SK-N-SH (cell line): ENCODE data around the gene ART5. TPM values are rescaled to one million over a fixed set of nuclear protein-coding genes. Genes with fewer than 3 reads are reported as not detected.

Source experiments
- CTCF ChIA-PET: fragments of 300-600, 350-600 bp; formaldehyde crosslinking; extraction: SDS; loops from one replicate; lab custom pipeline; 2021; lab: Yijun Ruan, JAX
- POLR2A ChIA-PET: fragments of 350-600 bp; sonication (Branson Sonifier 250); formaldehyde crosslinking; extraction: SDS; loops from one replicate; lab custom pipeline; 2020; ENCODE audit warnings: antibody characterized with exemption, inconsistent platforms; lab: Yijun Ruan, JAX
- DNase-seq: peaks from one replicate; pipeline ENCODE4 v3.0.0; 2012
- H2AFZ ChIP-seq: fragments of 200-600 bp; sonication (generic); 2 replicates; pipeline ENCODE4 v1.8.1; 2016; ENCODE audit warnings: antibody characterized with exemption, mild to moderate bottlenecking, low read depth
- H3F3A ChIP-seq: fragments of 200-600 bp; sonication (generic); replicated peaks from 2 replicates; pipeline ENCODE3; 2016; ENCODE audit warnings: antibody characterized with exemption, mild to moderate bottlenecking; ENCODE audit not compliant: insufficient read depth
- H3K27ac ChIP-seq, 2 experiments: fragments of 200-500 bp in 1 of 2; fragments of 200-600 bp in 1 of 2; sonication (Bioruptor generic) in 1 of 2; sonication (generic), shearing (Covaris generic) in 1 of 2; 2 replicates each; pipeline versions ENCODE4 v1.5.1 to v1.6.1; 2014 to 2016; ENCODE audit warnings: low read depth in 2 of 2, inconsistent platforms in 1 of 2, low read length in 1 of 2, mild to moderate bottlenecking in 1 of 2, mixed read lengths in 1 of 2
- H3K27me3 ChIP-seq: fragments of 200-600 bp; sonication (generic), shearing (Covaris generic); 2 replicates; pipeline ENCODE4 v1.6.1; 2016; ENCODE audit warnings: mixed run types; ENCODE audit not compliant: insufficient read depth
- H3K36me3 ChIP-seq, 2 experiments: fragments of 200-500 bp in 1 of 2; fragments of 200-600 bp in 1 of 2; sonication (Bioruptor generic) in 1 of 2; sonication (generic) in 1 of 2; replicated peaks in 1 of 2; 2 replicates each; pipeline versions ENCODE3 to v1.5.1; 2014 to 2016; ENCODE audit warnings: low read length in 1 of 2, mild to moderate bottlenecking in 1 of 2; ENCODE audit not compliant: insufficient read depth in 2 of 2, control insufficient read depth in 1 of 2
- H3K4me1 ChIP-seq, 2 experiments: fragments of 200-500 bp in 1 of 2; fragments of 200-600 bp in 1 of 2; sonication (Bioruptor generic) in 1 of 2; sonication (generic), shearing (Covaris generic) in 1 of 2; 2 replicates each; pipeline versions ENCODE4 v1.5.1 to v1.6.1; 2014 to 2016; ENCODE audit warnings: low read depth in 1 of 2, low read length in 1 of 2, mixed run types in 1 of 2; ENCODE audit not compliant: insufficient read depth in 2 of 2, control insufficient read depth in 1 of 2
- H3K4me2 ChIP-seq: fragments of 200-600 bp; sonication (generic), shearing (Covaris generic); 2 replicates; pipeline ENCODE4 v1.6.1; 2017; ENCODE audit warnings: mixed run types
- H3K4me3 ChIP-seq, 2 experiments: fragments of 200-500 bp in 1 of 2; fragments of 200-600 bp in 1 of 2; sonication (Bioruptor generic) in 1 of 2; sonication (generic), shearing (Covaris generic) in 1 of 2; 2 replicates each; pipeline versions ENCODE4 v1.5.1 to v1.8.1; 2014 to 2016; ENCODE audit warnings: low read depth in 2 of 2, inconsistent platforms in 1 of 2, low read length in 1 of 2, mild to moderate bottlenecking in 1 of 2, mixed read lengths in 1 of 2, moderate library complexity in 1 of 2
- H3K79me2 ChIP-seq: fragments of 200-600 bp; sonication (generic); 2 replicates; pipeline ENCODE4 v1.8.1; 2017; ENCODE audit warnings: mild to moderate bottlenecking; ENCODE audit not compliant: insufficient read depth
- H3K9ac ChIP-seq: fragments of 200-600 bp; sonication (generic); 2 replicates; pipeline ENCODE4 v1.6.1; 2017; ENCODE audit warnings: mixed run types
- H3K9me2 ChIP-seq: fragments of 200-600 bp; sonication (generic); 2 replicates; pipeline ENCODE4 v1.6.1; 2017; ENCODE audit warnings: mixed run types
- H3K9me3 ChIP-seq: fragments of 200-600 bp; sonication (generic); 2 replicates; pipeline ENCODE4 v1.6.1; 2017; ENCODE audit warnings: mixed run types, mild to moderate bottlenecking, moderate library complexity
- H4K20me1 ChIP-seq: fragments of 200-600 bp; sonication (generic); 2 replicates; pipeline ENCODE4 v1.6.1; 2017; ENCODE audit warnings: mild to moderate bottlenecking, mixed run types; ENCODE audit not compliant: insufficient read depth
- CHD2 ChIP-seq: fragments of 150-350 bp; IDR thresholded peaks from 2 replicates; pipeline ENCODE4 v1.6.1; 2018; ENCODE audit warnings: low read length; ENCODE audit not compliant: partially characterized antibody
- CTCF ChIP-seq: fragments of 200-600 bp; sonication (generic); IDR thresholded peaks from 2 replicates; pipeline ENCODE4 v1.6.1; 2017; ENCODE audit warnings: antibody characterized with exemption, mild to moderate bottlenecking, moderate library complexity
- FOXM1 ChIP-seq: IDR thresholded peaks from 2 replicates; pipeline ENCODE4 v1.4.0; 2012; ENCODE audit warnings: low read depth, mild to moderate bottlenecking
- GATA2 ChIP-seq: sonication (generic); formaldehyde crosslinking; IDR thresholded peaks from 2 replicates; pipeline ENCODE4 v1.5.0; 2020; ENCODE audit warnings: mild to moderate bottlenecking, missing genetic modification reagents
- MAX ChIP-seq: IDR thresholded peaks from 2 replicates; pipeline ENCODE4 v1.4.0; 2012; ENCODE audit warnings: low read depth
- NFIC ChIP-seq: IDR thresholded peaks from 2 replicates; pipeline ENCODE4 v1.4.0; 2012; ENCODE audit warnings: borderline replicate concordance
- PBX3 ChIP-seq: IDR thresholded peaks from 2 replicates; pipeline ENCODE4; 2012
- POLR2AphosphoS5 ChIP-seq: IDR thresholded peaks from 2 replicates; pipeline ENCODE4 v1.6.1; 2012; ENCODE audit warnings: low read depth, low read length
- RAD21 ChIP-seq: IDR thresholded peaks from 2 replicates; pipeline ENCODE4 v1.6.1; 2012; ENCODE audit warnings: mild to moderate bottlenecking, low read length
- RCOR1 ChIP-seq: fragments of 150-350 bp; IDR thresholded peaks from 2 replicates; pipeline ENCODE4 v1.6.1; 2017; ENCODE audit warnings: antibody characterized with exemption, low read length
- SIN3A ChIP-seq: IDR thresholded peaks from 2 replicates; pipeline ENCODE4 v1.6.1; 2012; ENCODE audit warnings: low read depth, mild to moderate bottlenecking, low read length, moderate library complexity, borderline replicate concordance
- SMC3 ChIP-seq: IDR thresholded peaks from 2 replicates; pipeline ENCODE4 v1.6.1; 2012; ENCODE audit warnings: low read depth, low read length, improper control_type of control experiment
- USF2 ChIP-seq: fragments of 150-350 bp; IDR thresholded peaks from 2 replicates; pipeline ENCODE4 v1.6.1; 2017; ENCODE audit warnings: antibody characterized with exemption, low read length, low read depth, borderline replicate concordance
- YY1 ChIP-seq: IDR thresholded peaks from 2 replicates; pipeline ENCODE4 v1.4.0; 2012; ENCODE audit warnings: low read depth, mild to moderate bottlenecking
- ZBTB33 ChIP-seq: IDR thresholded peaks from 2 replicates; pipeline ENCODE4 v1.4.0; 2012; ENCODE audit warnings: low read depth, borderline replicate concordance
- WGBS: methylation state at CpG from one replicate; pipeline ENCODE4 v1.1.6; 2017; ENCODE audit warnings: low lambda C conversion rate; 5-methylcytosine and 5-hydroxymethylcytosine counted together
- polyA plus RNA-seq, 3 experiments: library from polyadenylated mRNA; depleted of rRNA; stranded (reverse); fragments of >200 nt; gene quantifications; 2 replicates each; pipeline ENCODE4 v1.2.3, GENCODE V29; 2012

Gene ART5
- polyA plus RNA-seq, 1 of the 3 experiments (the other 2 are of a cell fraction) = 0.59 TPM

- Histone ChIP-seq H4K20me1 (no peaks in the 10 kb centered on the region), H3K27ac (no peak overlapping the region), H3K4me2 (no peak overlapping the region), H2AFZ (no peak overlapping the region), H3F3A (no peaks in the 10 kb centered on the region), H3K9ac (no peak overlapping the region), H3K4me3 (no peak overlapping the region), H3K9me3 (no peaks in the 10 kb centered on the region), H3K79me2 (no peaks in the 10 kb centered on the region), H3K36me3 (peaks cover 0 to 24% of the 10 kb centered on the region in 2 experiments), H3K27me3 (no peaks in the 10 kb centered on the region; the same call in 1 of the 2 replicates), H3K9me2 (no peaks in the 10 kb centered on the region), H3K4me1 (no peaks in the 10 kb centered on the region)
- no peak for DNase-seq
- POLR2A ChIA-PET = no interaction called here
- WGBS = 87% methylated on average over 10 of the region's 10 CpGs
- CTCF ChIA-PET = interaction anchor here (0.6 kb wide), 1 partner anchor 16 kb away, joined by 5 read pairs; no protein-coding TSS in a partner anchor
- no peak for TF ChIP-seq USF2
- TF ChIP-seq RCOR1 = no peak
Observed at GRCh38 chr11:3664032-3664630, 22.3 kb upstream of the ART5 start.

- Histone ChIP-seq H3K4me1 (no peaks in the 10 kb centered on the region), H4K20me1 (no peaks in the 10 kb centered on the region), H2AFZ (no peak overlapping the region), H3K9ac (no peak overlapping the region), H3K79me2 (no peaks in the 10 kb centered on the region), H3K9me3 (no peaks in the 10 kb centered on the region), H3K4me2 (no peak overlapping the region), H3F3A (no peaks in the 10 kb centered on the region), H3K9me2 (no peaks in the 10 kb centered on the region), H3K27me3 (no peaks in the 10 kb centered on the region; the same call in 1 of the 2 replicates), H3K27ac (no peak overlapping the region), H3K4me3 (no peak overlapping the region), H3K36me3 (peaks cover 0 to 17% of the 10 kb centered on the region in 2 experiments)
- no peak for DNase-seq
- ChIA-PET POLR2A (no interaction called here), CTCF (no interaction called here)
- no peak for TF ChIP-seq CHD2
- no peak for TF ChIP-seq SIN3A
- no peak for TF ChIP-seq SMC3
- no peak for TF ChIP-seq GATA2
Observed at GRCh38 chr11:3662856-3663255, 21.1 kb upstream of the ART5 start.

- DNase-seq = no peak
- Histone ChIP-seq H3K9ac (no peak overlapping the region), H3K9me3 (no peaks in the 10 kb centered on the region), H3K27me3 (no peaks in the 10 kb centered on the region; the same call in 1 of the 2 replicates), H3K4me2 (no peak overlapping the region), H3K9me2 (no peaks in the 10 kb centered on the region), H3K79me2 (no peaks in the 10 kb centered on the region), H3K4me3 (no peak overlapping the region), H3K36me3 (peaks cover 0 to 12% of the 10 kb centered on the region in 2 experiments), H3F3A (no peaks in the 10 kb centered on the region), H2AFZ (no peak overlapping the region), H3K27ac (no peak overlapping the region), H3K4me1 (no peaks in the 10 kb centered on the region), H4K20me1 (no peaks in the 10 kb centered on the region)
- POLR2A ChIA-PET = no interaction called here
- CTCF ChIA-PET = no interaction called here
- 91% methylated on average over 2 of the region's 2 CpGs for WGBS
- TF ChIP-seq NFIC (no peak), CTCF (no peak), POLR2AphosphoS5 (no peak), MAX (no peak), FOXM1 (no peak), PBX3 (no peak), RAD21 (no peak), ZBTB33 (no peak), YY1 (no peak)
Observed at GRCh38 chr11:3660960-3661359, 19.2 kb upstream of the ART5 start.
